Stimulated activated CD4-positive, alpha-beta T cell treated with anti-CD3 and anti-CD28 coated beads, Interleukin-2, amount 100 ng/mL, for 48 hours (primary cell): Measurements from ENCODE around the gene MRRF.

Experiments used
- DNase-seq, 2 donors: peaks; one replicate each; pipeline ENCODE4 v3.0.0-alpha.2; 2020

The MRRF gene

DNA sequence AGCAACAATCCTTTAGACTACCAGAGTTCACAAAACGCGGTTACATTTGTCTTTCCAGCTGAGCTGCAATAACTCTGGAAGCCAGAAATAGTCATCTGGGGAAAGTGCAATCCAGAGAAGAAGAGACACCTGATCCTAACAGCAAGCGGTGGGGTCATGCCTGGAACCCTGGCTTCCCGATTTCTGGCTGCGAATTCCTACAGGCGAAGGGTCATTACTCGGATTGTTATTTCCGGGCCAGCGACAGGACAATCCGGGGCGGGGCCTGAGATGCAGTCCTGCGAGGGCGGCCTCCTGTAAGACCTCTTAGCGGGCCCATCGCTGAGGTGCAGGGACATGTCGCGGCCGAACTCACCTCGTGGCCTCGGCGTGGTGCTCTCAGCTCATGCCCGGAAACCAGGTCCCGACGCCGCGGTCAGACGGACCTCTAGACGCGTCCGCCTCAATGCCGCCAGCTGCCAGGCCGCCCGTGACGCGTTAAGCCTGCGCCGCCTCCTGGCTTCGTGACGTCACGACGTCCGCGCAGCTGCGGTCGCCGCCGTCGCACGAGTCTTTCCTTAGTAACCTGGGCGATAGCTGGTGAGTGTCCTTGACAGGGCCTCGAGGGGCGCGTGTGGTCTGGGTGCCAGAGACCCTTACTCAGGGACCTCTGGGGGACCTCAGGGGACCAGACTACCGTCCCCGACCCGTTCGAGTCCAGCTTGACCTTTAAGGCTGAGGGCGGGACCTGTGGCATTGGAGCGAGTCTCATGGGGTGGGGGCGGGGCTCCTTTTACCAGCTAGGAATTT is at the start of gene MRRF, which contains the start of gene RBM18:
TSS of gene MRRF (plus strand) at position 523 of the 789 bp plus-strand sequence. CDS start 6,010 bp downstream, outside the sequence.
TSS of gene RBM18 (minus strand) at position 481 of the 789 bp plus-strand sequence. CDS start 3,348 bp downstream, outside the sequence.
- DNase-seq: peak; percentile 86 to 88

DNA sequence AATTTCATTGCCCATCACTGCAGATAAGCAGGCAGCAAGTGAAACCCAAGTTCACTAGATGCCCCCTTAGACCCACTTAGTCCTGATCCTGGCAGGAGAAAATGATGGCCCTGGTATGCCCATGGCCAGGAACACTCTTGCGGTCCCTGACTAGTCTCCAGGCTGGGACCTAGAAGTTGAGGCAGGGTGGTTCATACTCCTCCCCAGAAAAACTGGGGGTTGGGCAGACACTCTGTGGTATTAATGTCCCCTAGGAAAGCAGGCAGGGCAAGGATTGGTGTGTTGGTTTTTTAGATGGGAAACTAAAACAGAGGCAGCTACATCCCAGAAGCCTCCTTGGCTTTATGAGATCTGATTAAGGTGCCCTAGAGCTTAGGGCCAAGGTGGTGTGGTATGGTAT is 49.0 kb upstream of the MRRF start:
- no peak for DNase-seq

DNA sequence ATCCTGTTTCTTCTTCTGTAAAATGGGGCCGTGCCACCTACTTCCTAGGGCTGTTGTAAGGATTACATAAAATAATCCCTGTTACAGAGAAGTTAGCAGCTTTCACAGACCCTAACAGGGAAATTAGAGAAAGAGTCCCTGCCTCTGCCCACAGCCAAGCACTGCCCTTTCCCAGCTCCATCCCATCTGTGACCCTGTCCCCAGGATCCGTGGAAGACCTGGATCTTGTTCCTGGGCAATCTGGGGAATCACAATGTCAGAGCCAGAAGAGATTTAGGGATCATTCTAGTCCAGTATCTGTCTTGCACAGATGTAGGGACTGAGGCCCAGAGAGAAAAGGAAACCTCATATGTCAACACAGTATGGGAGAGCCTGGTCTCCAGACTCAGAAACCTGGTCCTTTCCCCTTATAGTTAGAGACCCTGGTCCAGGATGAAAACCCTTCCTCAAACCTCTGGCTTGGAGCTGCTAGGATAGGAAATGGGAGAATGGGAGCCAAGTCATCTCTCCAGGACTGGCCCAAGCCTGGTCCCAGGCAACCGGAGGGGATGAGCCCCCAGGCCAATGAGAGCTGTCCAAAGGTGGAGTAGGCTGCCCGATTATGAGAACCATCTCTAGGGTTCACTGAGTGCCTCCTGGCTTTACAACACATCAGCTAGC is 48.4 kb upstream of the MRRF start:
- DNase-seq: no peak

- no peak for DNase-seq
Observed at GRCh38 chr9:122216798-122217418, 47.8 kb upstream of the MRRF start.

GRCh38 chr9:122217640-122218039 is 47.0 kb upstream of the MRRF start:
- no peak for DNase-seq

DNA sequence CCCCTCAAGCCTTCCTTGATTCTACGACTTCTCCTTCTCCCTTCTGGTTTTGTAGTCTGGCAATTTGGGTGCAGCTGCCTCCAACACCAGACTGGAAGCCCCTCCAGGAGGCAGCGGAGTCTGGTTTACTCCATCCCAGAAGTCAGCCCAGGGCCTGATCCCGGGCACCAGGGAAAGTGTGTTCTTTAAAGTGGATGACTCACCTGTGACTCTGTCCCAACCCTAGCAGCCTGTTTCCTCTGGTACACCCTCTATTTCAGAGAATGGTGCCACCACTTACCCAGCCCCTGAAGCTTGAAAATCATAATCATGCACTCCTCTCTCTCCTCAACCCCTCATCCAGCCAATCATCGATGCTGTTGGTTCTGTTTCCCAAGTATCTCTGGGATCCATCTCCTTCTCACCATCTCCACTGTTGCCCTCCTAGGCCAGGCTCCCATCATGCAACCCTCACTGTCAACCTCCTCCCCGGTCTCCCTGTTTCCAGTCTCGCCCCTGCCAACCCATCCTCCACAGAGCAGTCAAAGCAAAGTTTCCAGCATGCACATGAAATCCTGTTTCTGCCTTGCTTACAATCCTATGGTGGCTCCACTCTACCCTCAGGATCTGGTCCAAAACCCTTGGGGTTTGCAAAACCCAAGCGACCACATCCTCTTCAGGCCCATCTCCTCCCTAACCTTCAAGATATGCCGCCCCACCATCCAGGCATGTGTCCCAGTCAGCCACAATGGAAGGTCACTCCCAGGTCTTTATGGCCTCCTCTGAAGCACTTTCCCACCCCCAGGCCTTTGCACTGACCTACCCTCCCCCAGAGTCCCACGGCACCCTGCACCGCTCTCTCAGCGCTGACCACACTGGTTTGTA is 46.4 kb upstream of the MRRF start:
- DNase-seq: no peak

GRCh38 chr9:122218935-122219855 is 45.5 kb upstream of the MRRF start:
- DNase-seq: no peak

DNA sequence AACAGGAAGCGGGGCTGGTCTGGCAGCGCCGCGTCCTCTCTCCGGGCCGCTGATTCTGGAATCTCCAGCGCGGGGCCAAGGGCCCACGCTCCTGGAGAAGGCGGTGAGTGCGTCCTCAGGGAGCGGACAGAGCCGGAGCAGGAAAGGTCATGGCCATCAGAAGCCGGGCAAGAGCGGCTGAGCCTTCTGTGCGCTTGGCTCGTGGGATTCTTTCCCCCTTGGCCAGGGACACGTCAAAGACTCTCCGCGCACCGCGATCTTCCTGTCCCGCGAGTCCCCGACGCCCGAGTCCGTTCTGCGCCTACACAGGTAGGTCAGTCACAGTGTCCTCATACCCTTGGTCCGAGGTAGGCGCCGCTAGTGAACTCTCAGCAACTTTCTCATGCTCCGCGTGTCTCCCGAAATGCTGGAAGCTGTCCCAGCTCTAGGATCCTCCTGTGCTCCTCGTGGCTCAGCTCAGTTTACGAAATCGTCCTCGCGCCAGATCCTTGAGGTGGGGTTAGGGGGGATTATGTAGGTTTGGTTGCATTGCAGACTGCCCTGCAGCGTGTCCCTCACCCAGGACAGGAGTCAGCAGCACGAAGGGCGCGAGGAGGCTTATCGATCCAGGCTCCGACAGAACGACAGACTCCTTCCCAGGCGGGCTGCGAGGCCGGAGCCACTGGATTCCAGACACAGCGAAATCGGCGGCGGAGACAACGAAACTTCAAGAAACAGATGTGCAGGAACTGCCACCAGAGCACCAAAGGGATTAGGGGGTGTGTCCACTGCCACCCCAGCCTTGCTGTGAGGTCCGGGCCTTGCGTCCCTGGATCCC is 44.6 kb upstream of the MRRF start:
- no peak for DNase-seq

DNA sequence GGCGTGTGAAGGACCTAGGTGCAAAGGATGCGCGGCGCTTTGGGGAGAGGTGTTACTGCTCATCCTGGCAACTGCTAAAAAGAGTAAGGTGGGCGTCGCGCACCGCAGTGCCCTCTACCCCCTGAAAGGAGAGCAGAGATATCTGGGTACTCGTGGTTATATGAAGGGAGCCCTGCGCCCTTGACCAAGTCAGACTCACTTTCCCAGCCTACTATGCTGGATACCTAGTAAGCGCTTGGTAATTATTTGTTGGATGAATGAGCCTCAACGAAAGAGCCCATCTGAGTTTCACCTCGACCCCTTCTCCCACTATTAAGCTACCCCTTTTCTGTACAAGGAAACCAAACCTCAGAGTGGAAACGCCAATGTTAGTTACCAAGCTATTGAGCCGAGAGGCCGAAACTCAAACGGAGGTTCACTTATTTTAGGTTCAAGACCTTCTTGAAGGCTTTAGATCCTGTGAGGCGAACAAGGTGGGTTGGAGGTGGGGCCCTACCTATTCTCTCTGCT is 44.0 kb upstream of the MRRF start:
- DNase-seq: no peak

GRCh38 chr9:122221183-122221811 is 43.4 kb upstream of the MRRF start:
- DNase-seq: no peak

DNA sequence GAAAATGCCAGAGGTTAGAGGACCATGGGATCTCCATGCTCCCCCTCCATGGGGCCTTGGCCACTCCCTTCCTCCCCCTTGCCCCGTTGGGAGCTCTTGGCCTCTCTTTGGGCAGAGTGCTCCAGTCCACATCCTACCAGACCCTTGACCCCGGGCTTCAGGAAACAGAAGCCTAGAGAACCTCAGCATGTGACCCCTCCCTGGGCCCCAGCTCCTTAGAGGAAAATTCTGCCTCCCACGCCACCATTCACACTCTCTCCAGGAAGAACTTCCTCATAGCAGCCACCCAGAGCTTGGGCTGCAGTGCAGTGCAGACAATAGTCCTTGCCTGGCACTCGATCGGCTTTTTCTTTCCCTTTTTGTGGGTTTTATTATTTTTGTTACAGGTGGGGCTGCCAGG is 41.9 kb upstream of the MRRF start:
- DNase-seq: no peak

- no peak for DNase-seq
Observed at GRCh38 chr9:122223435-122223834, 41.2 kb upstream of the MRRF start.

DNA sequence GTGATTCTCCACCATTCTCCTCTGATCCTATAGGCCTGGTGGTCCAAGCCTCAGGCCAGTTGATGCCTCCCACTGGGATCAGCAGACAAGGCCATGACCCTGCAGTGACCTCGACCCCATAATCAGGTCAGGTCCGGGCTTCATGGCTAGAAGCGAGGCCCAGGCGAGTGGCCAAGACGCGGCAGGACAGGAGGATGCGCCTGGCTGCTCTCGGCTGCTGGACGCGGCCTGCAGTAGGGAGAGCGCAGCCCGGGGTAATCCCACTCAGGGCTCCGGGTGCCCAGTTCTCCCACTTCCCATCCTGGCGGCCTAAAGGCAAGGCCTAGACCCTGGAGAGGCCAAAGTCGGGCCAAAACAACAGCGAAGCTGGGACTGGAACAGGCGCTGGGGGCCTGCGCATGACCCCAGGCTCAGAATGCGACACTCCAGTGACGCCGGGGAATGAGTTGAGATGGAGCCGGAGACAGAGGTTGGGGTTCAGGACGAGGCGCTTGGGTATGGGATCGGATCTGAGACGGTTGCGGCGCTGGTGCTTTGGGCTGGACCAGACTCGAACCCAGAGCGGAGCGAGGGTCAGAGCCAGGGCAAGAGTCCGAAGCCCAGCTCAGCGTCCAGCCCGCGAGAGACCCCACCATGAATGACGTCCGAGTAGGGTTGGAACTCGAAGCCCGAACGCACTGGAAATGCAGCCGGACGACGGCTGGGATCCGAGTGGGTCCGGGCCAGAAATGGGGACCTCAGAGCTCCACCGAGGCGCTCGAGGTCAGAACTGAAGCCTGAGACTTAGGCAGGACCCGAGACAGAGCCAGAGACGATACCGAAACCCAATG is 39.2 kb upstream of the MRRF start:
- no peak for DNase-seq

GRCh38 chr9:122226142-122226757 is 38.4 kb upstream of the MRRF start:
- no peak for DNase-seq

GRCh38 chr9:122226758-122227574 is 37.7 kb upstream of the MRRF start:
- no peak for DNase-seq

GRCh38 chr9:122227575-122227900 is 37.1 kb upstream of the MRRF start:
- DNase-seq: no peak

DNA sequence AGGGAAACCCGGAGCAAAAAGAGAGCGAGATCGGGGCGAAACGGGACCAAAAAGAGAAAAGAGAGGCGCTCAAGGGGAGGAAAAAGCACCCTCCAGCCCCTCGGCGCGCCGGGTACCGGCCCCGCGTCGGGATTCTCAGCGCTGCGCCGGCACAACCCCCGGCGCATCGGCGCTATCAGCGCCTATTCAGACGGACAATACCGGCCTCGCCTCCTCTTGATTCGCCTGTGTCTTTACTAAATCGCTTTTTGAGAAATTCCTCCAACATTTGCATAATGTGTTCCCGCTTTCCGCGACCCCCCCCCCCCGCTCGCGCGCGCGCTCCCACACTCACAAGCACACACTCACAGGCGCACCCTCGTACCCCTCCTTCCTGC is 36.5 kb upstream of the MRRF start:
- no peak for DNase-seq
